Measurements from ENCODE around the gene MYO18A.
"Not testable (repeated sequence)": the region's sequence is repeated elsewhere in the genome, so short reads cannot be mapped to it uniquely, and the experiment has no call there.

MYO18A gene, protein sequence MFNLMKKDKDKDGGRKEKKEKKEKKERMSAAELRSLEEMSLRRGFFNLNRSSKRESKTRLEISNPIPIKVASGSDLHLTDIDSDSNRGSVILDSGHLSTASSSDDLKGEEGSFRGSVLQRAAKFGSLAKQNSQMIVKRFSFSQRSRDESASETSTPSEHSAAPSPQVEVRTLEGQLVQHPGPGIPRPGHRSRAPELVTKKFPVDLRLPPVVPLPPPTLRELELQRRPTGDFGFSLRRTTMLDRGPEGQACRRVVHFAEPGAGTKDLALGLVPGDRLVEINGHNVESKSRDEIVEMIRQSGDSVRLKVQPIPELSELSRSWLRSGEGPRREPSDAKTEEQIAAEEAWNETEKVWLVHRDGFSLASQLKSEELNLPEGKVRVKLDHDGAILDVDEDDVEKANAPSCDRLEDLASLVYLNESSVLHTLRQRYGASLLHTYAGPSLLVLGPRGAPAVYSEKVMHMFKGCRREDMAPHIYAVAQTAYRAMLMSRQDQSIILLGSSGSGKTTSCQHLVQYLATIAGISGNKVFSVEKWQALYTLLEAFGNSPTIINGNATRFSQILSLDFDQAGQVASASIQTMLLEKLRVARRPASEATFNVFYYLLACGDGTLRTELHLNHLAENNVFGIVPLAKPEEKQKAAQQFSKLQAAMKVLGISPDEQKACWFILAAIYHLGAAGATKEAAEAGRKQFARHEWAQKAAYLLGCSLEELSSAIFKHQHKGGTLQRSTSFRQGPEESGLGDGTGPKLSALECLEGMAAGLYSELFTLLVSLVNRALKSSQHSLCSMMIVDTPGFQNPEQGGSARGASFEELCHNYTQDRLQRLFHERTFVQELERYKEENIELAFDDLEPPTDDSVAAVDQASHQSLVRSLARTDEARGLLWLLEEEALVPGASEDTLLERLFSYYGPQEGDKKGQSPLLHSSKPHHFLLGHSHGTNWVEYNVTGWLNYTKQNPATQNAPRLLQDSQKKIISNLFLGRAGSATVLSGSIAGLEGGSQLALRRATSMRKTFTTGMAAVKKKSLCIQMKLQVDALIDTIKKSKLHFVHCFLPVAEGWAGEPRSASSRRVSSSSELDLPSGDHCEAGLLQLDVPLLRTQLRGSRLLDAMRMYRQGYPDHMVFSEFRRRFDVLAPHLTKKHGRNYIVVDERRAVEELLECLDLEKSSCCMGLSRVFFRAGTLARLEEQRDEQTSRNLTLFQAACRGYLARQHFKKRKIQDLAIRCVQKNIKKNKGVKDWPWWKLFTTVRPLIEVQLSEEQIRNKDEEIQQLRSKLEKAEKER (N-terminal part only)

DNA sequence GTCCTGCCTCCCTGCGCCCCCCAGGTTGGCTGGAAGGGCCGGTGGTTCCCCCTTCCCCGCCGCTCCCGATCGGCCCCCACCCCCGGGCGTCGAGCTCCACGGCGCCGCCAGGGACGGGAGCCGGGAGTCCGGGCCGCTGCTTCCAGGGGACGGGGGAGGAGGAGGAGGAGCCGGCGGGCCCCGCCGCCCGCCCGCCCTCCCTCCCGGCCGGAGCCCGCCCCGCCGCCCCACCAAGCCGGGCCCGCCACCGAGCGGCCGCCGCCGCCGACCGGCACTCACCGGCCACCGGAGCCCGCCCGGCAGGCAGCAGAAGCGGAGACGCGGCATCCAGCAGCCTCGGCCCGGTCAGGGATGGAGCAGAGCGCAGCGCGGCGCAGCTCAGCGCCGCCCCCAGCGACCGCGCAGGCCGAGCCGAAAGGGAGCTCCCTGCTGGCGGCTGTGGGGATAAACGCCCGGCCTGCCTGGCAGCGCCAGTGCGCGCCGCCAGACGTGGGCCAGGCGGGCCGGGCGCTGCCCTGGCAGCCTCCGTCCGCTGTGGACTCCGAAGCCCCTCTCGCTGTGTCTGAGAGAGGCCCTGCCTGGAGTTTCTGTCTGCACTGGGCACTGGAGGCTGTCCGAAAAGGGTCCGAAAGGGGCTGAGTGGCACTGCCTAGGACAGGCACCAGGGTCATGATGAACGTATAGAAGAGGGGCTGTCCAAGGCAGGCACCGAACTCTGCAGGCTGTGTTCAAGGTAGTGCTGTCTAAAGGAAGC is at the start of gene MYO18A:
TSS of gene MYO18A (minus strand) at position 365 of the 754 bp plus-strand sequence. CDS start 13,458 bp downstream, outside the sequence.
- DNase-seq (ENCODE audit: extremely low read depth in 1 of 2, low read depth in 1 of 2), result peak; percentile 58 to 63

- no peak for DNase-seq (ENCODE audit: extremely low read depth in 1 of 2, low read depth in 1 of 2)
Observed at GRCh38 chr17:29225396-29225795, 45.2 kb upstream of the MYO18A start.

DNA sequence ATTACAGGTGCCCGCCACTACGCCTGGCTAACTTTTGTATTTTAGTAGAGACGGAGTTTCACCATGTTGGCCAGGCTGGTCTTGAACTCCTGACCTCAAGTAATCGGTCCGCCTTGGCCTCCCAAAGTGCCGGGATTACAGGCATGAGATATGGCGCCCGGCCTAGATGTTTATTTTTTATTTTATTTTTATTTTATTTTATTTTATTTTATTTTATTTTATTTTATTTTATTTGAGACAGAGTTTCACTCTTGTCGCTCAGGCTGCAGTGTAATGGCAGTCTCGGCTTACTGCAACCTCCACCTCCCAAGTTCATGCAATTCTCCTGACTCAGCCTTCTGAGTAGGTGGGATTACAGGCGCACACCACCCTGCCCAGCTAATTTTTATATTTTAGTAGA is 41.1 kb upstream of the MYO18A start:
- not testable (repeated sequence) for DNase-seq (ENCODE audit: extremely low read depth in 1 of 2, low read depth in 1 of 2)

DNA sequence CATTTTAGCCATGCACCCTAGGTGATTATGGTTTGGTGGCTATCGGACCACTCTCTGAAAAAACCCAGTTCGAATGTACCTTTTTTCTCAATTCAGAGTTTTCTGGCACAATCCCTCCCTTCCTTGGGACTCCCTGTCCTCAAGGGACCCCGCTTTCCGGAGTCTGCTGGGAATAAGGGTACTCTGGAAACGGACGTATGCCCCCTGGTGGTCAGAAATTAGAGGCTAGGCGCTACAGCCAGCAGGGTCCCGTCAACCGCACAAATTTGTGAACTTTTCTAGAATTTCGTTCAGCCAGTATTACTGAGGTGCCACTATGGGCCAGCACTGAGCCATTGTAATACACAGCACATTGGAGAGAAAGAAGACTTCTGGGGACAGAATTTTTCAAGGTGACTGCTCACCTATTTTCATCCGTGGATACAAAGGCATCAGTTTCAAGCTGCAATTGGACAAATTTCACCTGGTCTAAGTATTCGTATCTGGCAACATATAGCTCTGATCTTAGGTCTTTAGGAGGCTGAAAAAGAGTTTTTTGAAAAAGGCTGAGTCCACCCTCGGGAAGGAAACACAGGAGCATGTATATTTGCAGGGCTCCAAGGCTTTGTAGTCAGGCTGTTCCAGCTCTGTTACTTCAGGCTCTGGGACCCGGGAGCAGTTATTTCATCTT is 39.3 kb upstream of the MYO18A start:
- peak; percentile 24 to 45 for DNase-seq (ENCODE audit: extremely low read depth in 1 of 2, low read depth in 1 of 2)

GRCh38 chr17:29216856-29217255 is 36.7 kb upstream of the MYO18A start:
- no peak for DNase-seq (ENCODE audit: extremely low read depth in 1 of 2, low read depth in 1 of 2)

GRCh38 chr17:29216181-29216580 is 36.0 kb upstream of the MYO18A start:
- DNase-seq (ENCODE audit: extremely low read depth in 1 of 2, low read depth in 1 of 2), result no peak

- DNase-seq (ENCODE audit: extremely low read depth in 1 of 2, low read depth in 1 of 2), result no peak
Observed at GRCh38 chr17:29215717-29216116, 35.5 kb upstream of the MYO18A start.

GRCh38 chr17:29215174-29215573 is 35.0 kb upstream of the MYO18A start:
- DNase-seq (ENCODE audit: extremely low read depth in 1 of 2, low read depth in 1 of 2), result no peak

DNA sequence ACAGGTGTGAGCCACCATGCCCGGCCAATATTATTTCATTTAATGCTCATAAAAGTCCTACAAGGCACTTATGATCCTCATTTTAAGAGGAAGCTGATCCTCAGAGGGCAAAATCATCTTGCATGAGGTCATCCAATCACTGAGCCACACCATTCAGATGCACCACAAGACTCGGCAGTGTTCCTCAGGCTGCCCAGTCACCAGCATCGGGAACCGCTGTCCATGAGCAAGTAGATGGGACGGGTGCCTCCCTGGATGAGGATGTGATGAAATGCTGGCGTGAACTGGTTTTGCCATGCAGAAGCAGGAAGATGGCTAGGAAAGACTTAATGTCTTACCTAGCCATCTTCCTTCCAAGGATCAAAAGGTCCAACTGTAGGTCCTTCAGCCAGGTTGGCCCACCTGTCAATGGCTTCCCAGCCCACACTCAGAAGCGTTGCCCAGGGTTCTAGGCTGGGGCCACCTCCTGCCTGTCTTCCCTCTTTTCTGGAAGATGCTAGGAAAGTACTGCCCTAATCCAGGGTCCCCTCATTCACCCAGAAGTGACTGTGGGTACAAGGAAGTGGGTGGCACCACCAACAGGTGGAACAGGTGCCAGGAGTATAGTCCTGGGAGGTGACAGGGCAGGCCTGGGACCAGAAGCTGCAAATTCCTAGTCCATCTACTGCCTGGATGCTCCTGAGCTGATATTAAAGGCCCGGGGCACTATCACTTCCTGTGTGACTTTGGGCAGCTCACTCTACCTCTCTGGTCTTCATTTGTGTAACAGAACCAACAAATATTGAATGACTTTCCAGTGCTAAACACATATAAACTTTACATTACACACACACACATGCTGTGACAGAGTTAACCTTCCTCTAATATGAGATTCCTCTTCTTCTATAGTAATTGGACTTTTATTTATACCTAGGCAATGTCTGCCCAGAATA is 34.3 kb upstream of the MYO18A start:
- DNase-seq (ENCODE audit: extremely low read depth in 1 of 2, low read depth in 1 of 2), result no peak

DNA sequence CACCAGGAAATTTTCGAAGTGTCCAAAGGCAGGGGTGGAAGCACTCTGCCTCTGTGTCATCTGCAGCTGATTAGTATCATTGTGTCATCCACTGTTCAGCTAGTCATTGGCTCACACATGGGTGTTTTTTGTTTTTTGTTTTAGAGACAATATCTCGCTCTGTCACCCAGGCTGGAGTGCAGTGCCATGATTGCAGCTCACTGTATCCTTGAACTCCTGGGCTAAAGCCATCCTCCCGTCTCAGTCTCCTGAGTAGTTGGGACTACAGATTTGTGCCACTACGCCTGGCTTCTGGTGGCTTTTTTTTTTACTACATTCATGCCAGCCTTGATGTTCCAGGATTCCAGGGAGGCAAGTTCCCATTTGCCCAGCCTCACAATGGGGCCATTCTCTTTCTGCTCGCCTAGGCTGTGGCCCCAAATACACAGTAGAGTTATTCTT is 32.5 kb upstream of the MYO18A start:
- DNase-seq (ENCODE audit: extremely low read depth in 1 of 2, low read depth in 1 of 2), result no peak

- no peak for DNase-seq (ENCODE audit: extremely low read depth in 1 of 2, low read depth in 1 of 2)
Observed at GRCh38 chr17:29212094-29212631, 32.0 kb upstream of the MYO18A start.

- no peak for DNase-seq (ENCODE audit: extremely low read depth in 1 of 2, low read depth in 1 of 2)
Observed at GRCh38 chr17:29210879-29211278, 30.7 kb upstream of the MYO18A start.

GRCh38 chr17:29209073-29209472 is 28.9 kb upstream of the MYO18A start:
- DNase-seq (ENCODE audit: extremely low read depth in 1 of 2, low read depth in 1 of 2), result no peak

GRCh38 chr17:29207975-29208374 is 27.8 kb upstream of the MYO18A start:
- no peak for DNase-seq (ENCODE audit: extremely low read depth in 1 of 2, low read depth in 1 of 2)

DNA sequence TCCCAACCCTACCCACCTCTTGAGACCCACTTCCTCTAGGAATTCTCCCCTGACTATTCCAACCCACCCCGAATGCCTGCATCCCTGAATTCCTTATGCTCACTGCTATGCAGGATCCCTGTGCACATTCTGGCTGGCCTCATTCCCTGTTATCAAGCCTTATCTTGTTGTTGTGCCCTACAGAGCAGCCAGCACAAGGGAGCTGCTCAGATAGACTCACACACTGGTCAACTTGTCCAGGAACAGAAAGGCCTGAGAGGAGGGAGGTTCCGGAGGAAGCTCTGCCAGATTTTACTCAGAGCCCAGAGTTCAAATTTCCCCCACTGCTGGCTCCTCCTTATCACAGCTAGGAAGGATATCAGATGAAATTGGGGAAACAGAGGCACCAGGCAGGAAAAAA is 24.8 kb upstream of the MYO18A start:
- no peak for DNase-seq (ENCODE audit: extremely low read depth in 1 of 2, low read depth in 1 of 2)

DNA sequence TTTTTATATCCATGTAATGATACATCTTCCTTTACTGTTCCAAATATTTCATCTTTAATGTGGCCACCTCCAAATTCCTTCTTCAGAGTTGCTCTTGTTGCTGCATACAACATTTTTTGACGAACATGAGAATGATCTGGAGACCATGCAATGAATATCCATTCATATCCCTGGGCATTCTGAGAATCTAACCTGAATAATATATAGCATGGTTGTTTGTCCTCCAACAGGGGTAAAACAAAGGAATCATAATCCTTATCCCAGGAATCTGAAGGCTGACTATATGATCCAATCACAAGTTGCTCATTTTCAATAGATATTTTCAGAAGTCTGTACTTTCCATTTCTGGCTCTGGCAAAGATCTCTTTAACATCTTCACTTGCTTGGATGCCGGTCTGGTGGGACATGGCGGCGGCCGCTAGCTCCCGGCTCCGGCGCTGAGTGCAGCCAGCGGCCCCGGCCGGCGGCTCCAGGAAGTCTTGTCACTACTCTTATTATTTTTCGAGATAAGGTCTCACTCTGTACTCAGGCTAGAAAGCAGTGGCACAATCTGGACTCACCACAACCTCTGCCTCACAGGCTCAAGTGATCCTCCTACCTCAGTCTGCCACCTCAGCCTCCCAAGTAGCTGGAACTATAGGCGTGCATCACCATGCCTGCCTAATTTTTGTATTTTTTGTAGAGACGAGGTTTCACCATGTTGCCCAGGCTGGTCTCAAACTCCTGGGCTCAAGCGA is 24.0 kb upstream of the MYO18A start:
- DNase-seq (ENCODE audit: extremely low read depth in 1 of 2, low read depth in 1 of 2), result not testable (repeated sequence)

DNA sequence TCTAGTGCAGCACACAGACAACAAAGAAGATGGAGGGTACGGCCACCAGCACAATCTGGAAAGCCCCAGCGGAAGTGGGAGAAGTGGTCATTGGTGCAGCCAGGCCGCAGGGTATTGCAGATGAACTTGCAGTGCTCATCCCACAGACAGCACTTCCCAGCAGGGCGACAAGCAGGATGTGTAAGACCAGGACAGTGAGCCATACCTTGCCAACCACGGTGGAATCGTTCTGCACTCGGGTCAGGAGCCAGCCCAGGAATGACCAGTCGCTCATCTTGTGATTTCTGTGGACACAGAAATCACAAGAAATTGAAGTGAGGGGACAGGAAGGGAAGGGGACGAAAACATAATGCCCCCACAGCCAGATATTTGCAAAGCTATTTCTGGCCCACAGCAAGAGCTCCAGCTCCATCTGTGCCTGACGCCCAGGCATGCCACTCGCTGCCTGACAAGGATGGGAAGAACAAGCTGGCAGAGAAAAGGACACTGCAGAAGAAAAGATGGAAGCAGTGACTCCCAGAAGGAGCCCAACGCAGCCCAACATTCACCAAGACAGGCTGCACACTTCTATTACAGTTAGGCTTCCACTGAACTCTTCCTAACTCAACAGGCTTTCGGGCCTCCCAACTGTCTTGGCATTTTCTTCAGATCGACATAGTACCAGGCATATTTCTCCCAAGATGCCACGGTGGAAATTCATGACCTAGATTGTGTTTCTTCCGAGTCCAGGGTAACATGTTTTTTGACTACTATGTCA is 17.5 kb upstream of the MYO18A start:
- DNase-seq (ENCODE audit: extremely low read depth in 1 of 2, low read depth in 1 of 2), result no peak
